Activated naive CD8-positive, alpha-beta T cell treated with anti-CD3 and anti-CD28 coated beads for 36 hours (primary cell): ENCODE measurements around the gene PRSS16. TPM values are rescaled to one million over a fixed set of nuclear protein-coding genes. Genes with fewer than 3 reads are reported as not detected.
A peak's percentile ranks its signal among the peaks of the same experiment; 100 is the strongest.

Source experiments
- DNase-seq: peaks from one replicate; pipeline ENCODE4 v3.0.0; 2021
- H3K27ac Mint-ChIP-seq: one replicate; pipeline ENCODE4 v1.8.0; 2022; ENCODE audit warnings: mild to moderate bottlenecking, moderate library complexity, mixed read lengths
- H3K27me3 Mint-ChIP-seq: one replicate; pipeline ENCODE4 v1.8.0; 2022; ENCODE audit warnings: mild to moderate bottlenecking, mixed read lengths
- H3K36me3 Mint-ChIP-seq: one replicate; pipeline ENCODE4 v1.8.0; 2021; ENCODE audit warnings: mild to moderate bottlenecking, mixed read lengths
- H3K4me1 Mint-ChIP-seq: one replicate; pipeline ENCODE4 v1.8.0; 2021; ENCODE audit warnings: mixed read lengths
- H3K4me3 Mint-ChIP-seq: one replicate; pipeline ENCODE4 v1.8.0; 2022; ENCODE audit warnings: mild to moderate bottlenecking, moderate library complexity, mixed read lengths
- H3K9me3 Mint-ChIP-seq: one replicate; pipeline ENCODE4 v1.8.0; 2022; ENCODE audit warnings: mixed read lengths
- total RNA-seq, 2 experiments: library from RNA; stranded (reverse); gene quantifications; one replicate each; pipeline ENCODE4 v1.2.3, GENCODE V29; 2021

Gene PRSS16
- total RNA-seq, 2 experiments from 2014 or later, result 0.38 to 0.54 TPM

DNA sequence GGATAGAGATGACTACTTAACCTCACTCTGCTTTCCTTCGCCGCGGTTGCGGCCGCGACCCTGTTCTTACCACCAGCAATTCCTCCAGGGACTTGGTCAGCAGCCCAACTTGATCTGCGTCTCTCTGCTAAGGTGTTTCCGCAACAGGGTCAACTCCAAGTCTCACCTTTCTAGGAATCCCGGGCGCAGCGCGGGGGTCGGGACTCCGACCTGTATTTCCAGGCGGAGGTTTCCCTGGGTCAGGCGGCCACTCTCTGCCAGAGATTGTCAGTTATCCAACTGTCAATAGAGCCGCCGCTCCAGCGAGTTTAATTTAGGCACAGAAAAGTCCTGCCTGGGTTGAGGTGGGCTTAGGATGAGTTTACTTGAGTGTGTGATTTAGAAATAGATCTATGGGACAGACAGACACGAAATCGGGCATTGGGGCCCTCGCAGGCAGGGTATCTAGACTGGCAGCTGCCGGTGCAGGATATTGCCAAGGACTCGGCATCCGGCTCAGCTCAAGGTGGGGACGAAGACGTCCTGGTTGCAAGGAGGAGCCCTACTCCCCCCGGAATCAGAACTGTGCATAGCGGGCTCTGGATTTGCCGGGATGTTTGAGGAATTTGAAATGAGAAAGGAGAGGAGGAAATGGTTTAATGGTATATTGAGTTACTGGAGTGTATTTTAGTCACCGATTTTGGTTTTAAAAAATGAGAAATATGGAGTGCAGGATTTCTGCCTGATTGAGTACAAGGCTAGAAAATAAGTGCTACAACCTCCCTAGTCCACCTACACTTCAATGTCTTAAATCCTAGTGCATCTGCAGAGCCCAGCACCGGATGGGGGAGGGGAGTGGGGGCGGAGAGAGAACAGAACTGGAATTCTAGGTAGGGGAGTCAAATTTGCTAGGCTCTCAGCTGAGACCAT is 40.9 kb downstream of the PRSS16 start:
- Mint-ChIP-seq H3K9me3 (peaks cover 51% of the 10 kb centered on the region), H3K27me3 (peaks cover 95% of the 10 kb centered on the region), H3K4me1 (peaks cover 10% of the 10 kb centered on the region), H3K4me3 (no peak overlapping the region), H3K36me3 (peaks cover 29% of the 10 kb centered on the region), H3K27ac (no peak overlapping the region)
- no peak for DNase-seq

DNA sequence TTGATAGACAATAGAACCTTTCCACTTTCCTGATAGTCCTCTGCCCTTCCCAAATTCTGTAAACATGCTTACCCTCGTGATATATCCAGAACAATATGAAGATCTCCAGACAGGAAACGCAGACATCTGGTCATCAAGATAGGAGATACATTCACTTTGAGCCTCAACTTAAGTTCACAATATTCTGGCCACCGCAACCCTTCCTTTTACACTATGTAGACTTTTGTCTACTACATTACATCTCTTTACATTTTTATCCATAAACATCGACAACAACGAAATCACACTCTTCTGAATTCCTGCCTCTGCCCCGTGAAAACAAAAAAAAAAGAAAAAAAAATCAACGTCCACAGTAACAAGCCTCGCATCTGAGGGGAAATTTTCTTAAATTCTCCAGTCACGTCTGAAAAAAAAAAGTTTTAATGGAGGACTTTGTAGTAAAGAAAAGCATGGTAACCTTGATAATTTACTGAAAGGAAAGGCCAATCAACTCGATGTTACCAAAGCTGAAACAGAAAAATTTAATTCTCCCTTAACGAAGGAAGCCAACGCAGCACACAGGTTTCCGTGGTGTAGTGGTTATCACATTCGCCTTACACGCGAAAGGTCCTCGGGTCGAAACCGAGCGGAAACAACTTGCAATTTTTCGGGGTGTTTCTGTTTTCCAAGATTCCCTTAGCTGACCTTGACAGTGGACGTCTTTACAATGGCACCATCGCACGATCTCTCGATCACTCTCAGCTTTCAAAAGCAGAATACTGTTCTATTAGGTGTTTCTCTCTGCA is 42.8 kb downstream of the PRSS16 start:
- Mint-ChIP-seq H3K4me1 (peaks cover 14% of the 10 kb centered on the region), H3K4me3 (no peak overlapping the region), H3K36me3 (peaks cover 23% of the 10 kb centered on the region), H3K9me3 (peaks cover 42% of the 10 kb centered on the region), H3K27me3 (peaks cover 95% of the 10 kb centered on the region), H3K27ac (no peak overlapping the region)
- DNase-seq, result no peak

- peaks cover 95% of the 10 kb centered on the region for H3K27me3 Mint-ChIP-seq
- H3K27ac Mint-ChIP-seq, result no peak overlapping the region
- H3K9me3 Mint-ChIP-seq, result peaks cover 44% of the 10 kb centered on the region
- H3K36me3 Mint-ChIP-seq, result peaks cover 21% of the 10 kb centered on the region
- H3K4me3 Mint-ChIP-seq, result no peak overlapping the region
- H3K4me1 Mint-ChIP-seq, result peaks cover 19% of the 10 kb centered on the region
- no peak for DNase-seq
These were observed 43.3 kb downstream of the PRSS16 start for GRCh38 chr6:27290850-27291208.

- Mint-ChIP-seq H3K36me3 (peaks cover 20% of the 10 kb centered on the region), H3K27me3 (peaks cover 95% of the 10 kb centered on the region), H3K9me3 (peaks cover 53% of the 10 kb centered on the region), H3K27ac (no peak overlapping the region), H3K4me1 (peaks cover 18% of the 10 kb centered on the region), H3K4me3 (no peak overlapping the region)
- no peak for DNase-seq
These were observed 46.1 kb downstream of the PRSS16 start for GRCh38 chr6:27293436-27294098.

DNA sequence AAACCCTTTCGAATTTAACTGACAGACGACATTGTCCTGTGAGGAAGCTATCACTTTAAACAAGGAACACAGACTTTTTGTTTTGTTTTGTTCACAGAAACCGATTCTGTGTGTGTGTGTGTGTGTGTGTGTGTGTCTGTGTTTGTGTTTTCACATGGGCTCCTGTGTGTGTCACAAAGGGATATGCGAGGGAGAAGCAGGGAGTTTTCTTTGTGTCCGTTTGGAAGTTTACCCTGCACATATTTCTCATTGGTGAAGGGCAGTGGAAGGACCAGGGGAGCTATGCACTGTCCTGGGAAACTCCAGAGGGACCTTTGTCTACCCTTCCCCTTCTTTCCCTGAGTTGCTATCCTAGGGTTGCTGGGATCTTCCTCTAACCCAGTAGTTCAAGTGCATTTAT is 46.9 kb downstream of the PRSS16 start:
- Mint-ChIP-seq H3K36me3 (peaks cover 18% of the 10 kb centered on the region), H3K4me1 (peaks cover 18% of the 10 kb centered on the region), H3K27me3 (peaks cover 94% of the 10 kb centered on the region), H3K27ac (no peak overlapping the region), H3K9me3 (peaks cover 50% of the 10 kb centered on the region), H3K4me3 (no peak overlapping the region)
- DNase-seq, result no peak

DNA sequence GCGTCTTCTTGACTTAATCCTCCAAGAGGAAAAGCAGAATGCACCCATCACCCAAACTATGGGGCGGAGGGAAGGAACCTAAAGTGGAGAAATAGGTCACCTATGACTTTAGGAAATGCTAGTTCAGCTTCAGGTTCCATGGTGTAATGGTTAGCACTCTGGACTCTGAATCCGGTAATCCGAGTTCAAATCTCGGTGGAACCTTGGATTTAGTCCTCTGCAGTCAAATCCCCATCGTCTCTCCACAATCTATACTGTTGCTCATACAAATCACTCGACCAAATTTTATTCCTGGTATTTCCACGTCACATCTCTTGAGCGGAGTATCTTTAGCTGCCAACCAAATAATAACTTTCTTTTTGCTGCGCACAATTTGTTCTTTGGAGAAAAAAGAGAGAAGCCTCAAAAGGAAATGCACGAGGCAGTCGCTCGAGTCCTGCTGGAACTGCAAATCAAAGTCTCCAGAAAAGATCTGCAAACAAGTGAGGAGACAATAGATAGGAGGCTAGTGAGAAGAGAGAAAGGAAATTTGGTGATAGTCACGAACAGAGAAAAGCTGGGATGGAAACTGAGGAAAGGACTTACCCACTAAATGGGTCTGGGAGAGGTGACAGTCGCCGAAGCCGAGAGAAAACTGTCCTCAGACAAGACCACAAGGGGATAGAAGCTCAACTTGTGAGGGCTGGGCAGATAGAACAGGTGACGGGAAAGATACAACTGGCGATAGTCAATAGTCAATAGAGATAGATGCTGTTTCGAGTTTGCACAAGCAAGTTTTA is 48.0 kb downstream of the PRSS16 start:
- DNase-seq, result no peak
- H3K4me3 Mint-ChIP-seq, result no peak overlapping the region
- peaks cover 12% of the 10 kb centered on the region for H3K36me3 Mint-ChIP-seq
- peaks cover 16% of the 10 kb centered on the region for H3K4me1 Mint-ChIP-seq
- no peak overlapping the region for H3K27ac Mint-ChIP-seq
- H3K27me3 Mint-ChIP-seq, result peaks cover 93% of the 10 kb centered on the region
- H3K9me3 Mint-ChIP-seq, result peaks cover 44% of the 10 kb centered on the region

GRCh38 chr6:27296106-27296783 is 48.7 kb downstream of the PRSS16 start:
- no peak for DNase-seq
- no peak overlapping the region for H3K27ac Mint-ChIP-seq
- H3K9me3 Mint-ChIP-seq, result peaks cover 37% of the 10 kb centered on the region
- H3K36me3 Mint-ChIP-seq, result peaks cover 10% of the 10 kb centered on the region
- H3K27me3 Mint-ChIP-seq, result peaks cover 93% of the 10 kb centered on the region
- H3K4me3 Mint-ChIP-seq, result no peak overlapping the region
- H3K4me1 Mint-ChIP-seq, result peaks cover 16% of the 10 kb centered on the region

- Mint-ChIP-seq H3K27me3 (peaks cover 94% of the 10 kb centered on the region), H3K4me3 (peak overlapping the region; percentile 3), H3K36me3 (peaks cover 10% of the 10 kb centered on the region), H3K4me1 (peaks cover 16% of the 10 kb centered on the region), H3K9me3 (peaks cover 35% of the 10 kb centered on the region), H3K27ac (peak overlapping the region; percentile 83)
- no peak for DNase-seq
These were observed 50.0 kb downstream of the PRSS16 start for GRCh38 chr6:27297484-27297856.

DNA sequence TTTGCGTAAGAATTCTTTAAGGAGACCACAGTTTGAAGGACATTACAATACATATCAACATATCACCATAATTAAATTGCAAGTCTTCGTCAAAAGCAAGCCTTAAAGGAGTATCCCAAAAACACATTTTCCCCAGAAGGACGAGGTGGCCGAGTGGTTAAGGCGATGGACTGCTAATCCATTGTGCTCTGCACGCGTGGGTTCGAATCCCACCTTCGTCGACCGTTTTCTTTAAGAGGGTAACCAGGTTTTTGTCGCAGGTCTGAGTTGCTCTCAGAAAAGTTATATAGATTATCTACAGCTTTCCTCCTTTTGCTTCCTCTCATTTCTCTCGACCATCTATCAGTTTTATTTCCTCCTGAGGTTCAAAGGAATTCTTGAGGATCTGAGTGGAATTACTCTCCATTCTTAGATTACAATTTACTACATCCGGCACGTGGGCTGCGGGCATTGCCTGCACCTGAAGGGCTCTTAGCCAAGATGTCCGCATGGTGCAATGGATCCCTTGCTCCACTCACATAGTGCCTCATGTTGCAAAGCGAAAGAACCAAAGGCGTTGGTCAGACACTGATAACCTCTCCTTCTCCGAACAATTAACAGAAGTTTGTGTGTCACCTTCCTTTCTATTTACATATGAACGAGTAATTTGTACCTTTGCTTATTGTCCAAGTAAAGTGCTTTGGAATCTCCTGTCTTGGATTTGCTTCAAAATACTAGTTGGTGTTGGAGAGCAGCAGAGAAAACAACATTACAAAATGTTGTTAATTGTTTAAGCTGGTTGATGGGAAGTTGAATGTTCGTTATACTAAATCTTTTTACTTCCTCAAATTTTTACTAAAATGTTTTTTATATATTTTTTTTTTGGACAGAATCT is 50.6 kb downstream of the PRSS16 start:
- Mint-ChIP-seq H3K4me3 (peak overlapping the region; percentile 3), H3K4me1 (peaks cover 16% of the 10 kb centered on the region), H3K27me3 (peaks cover 98% of the 10 kb centered on the region), H3K9me3 (peaks cover 39% of the 10 kb centered on the region), H3K27ac (peak overlapping the region; percentile 83), H3K36me3 (peaks cover 12% of the 10 kb centered on the region)
- peak; percentile 45 for DNase-seq

GRCh38 chr6:27303613-27304272 is 56.2 kb downstream of the PRSS16 start:
- peaks cover 14% of the 10 kb centered on the region for H3K9me3 Mint-ChIP-seq
- H3K4me3 Mint-ChIP-seq, result no peak overlapping the region
- peaks cover 85% of the 10 kb centered on the region for H3K27me3 Mint-ChIP-seq
- H3K36me3 Mint-ChIP-seq, result peaks cover 6% of the 10 kb centered on the region
- DNase-seq, result no peak
- H3K27ac Mint-ChIP-seq, result peak overlapping the region; percentile 78
- no peaks in the 10 kb centered on the region for H3K4me1 Mint-ChIP-seq
